Measurements from ENCODE around the gene HAGHL.
A peak's percentile ranks its signal among the peaks of the same experiment; 100 is the strongest.

The HAGHL gene

GRCh38 chr16:754656-755055, 27.8 kb downstream of the HAGHL start:
- DNase-seq (ENCODE audit: low read depth), result no peak

- no peak for DNase-seq (ENCODE audit: low read depth)
Measured at GRCh38 chr16:756428-756827, 29.5 kb downstream of the HAGHL start.

GRCh38 chr16:759110-759910, 32.4 kb downstream of the HAGHL start:
- no peak for DNase-seq (ENCODE audit: low read depth)

DNA sequence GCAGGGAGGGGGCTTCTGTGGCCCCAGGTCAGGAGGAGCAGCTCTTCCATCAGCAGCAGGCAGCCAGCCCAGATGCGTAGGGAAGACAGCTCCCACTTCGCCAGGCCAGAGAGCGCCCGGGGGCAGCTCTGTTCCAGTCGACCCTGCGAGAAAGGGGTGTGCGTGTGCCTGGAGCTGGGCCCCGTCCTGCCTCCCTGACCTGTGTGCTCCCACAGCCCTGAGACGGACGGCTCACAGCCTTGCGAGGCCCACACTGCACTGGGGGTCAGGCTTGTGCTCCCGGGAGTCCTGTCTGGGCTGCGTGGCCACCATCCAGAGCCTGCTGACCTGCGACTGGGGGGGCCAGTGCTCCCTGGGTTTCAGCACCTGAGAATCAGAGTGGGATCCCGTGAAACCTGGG, 33.2 kb downstream of the HAGHL start:
- DNase-seq (ENCODE audit: low read depth), result no peak

- DNase-seq (ENCODE audit: low read depth), result peak; percentile 22
Measured at GRCh38 chr16:760545-761343, 33.8 kb downstream of the HAGHL start, which contains the start of gene MSLN. MSLN (plus strand) TSS chr16:760734; CDS start chr16:762681, 1,947 bp downstream.

GRCh38 chr16:761625-762513, 35.0 kb downstream of the HAGHL start:
- DNase-seq (ENCODE audit: low read depth), result no peak

GRCh38 chr16:762595-763268, 35.8 kb downstream of the HAGHL start:
- no peak for DNase-seq (ENCODE audit: low read depth)

GRCh38 chr16:763369-764183, 36.7 kb downstream of the HAGHL start:
- DNase-seq (ENCODE audit: low read depth), result no peak

DNA sequence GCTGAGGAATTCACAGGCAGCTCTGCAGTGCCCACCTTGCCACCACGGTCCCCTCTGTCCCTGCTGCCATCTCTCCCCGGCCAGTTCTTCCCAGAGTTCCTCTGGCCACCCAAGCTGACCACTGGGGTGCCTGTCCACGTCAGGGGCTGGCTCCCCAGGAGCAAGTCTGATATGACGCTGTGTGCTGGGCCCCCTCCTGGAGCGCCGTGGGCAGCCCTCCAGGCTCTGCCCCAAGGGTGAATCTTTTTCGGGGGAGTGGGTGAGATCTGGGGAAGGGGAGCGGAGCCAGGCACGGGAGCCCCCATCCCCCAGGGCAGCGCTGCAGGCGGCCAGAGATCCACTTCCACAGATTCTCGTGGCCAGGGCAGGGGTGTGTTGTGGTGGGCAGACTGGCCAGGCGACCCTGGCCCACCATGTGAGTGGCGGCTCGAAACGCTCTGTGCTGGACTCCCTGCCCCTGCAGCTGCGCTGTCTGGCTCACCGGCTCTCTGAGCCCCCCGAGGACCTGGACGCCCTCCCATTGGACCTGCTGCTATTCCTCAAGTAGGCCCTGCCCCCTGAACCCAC, 37.4 kb downstream of the HAGHL start:
- no peak for DNase-seq (ENCODE audit: low read depth)

DNA sequence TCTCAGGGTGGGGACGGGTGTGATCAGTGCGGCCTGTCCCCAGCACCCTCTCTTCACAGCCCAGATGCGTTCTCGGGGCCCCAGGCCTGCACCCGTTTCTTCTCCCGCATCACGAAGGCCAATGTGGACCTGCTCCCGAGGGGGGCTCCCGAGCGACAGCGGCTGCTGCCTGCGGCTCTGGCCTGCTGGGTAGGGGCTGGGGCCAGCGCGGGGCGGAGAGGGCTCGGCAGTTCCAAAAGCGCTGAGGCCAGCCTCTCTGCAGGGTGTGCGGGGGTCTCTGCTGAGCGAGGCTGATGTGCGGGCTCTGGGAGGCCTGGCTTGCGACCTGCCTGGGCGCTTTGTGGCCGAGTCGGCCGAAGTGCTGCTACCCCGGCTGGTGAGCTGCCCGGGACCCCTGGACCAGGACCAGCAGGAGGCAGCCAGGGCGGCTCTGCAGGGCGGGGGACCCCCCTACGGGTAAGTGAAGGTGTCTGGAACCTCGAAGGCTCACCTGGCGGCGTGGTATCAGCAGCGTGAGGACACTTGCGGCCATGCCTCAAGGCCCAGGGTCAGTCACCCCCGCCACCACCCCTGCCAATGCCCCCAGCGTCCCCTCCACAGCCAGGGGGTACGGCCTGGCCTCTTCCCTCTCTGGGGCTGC, 38.1 kb downstream of the HAGHL start:
- no peak for DNase-seq (ENCODE audit: low read depth)

DNA sequence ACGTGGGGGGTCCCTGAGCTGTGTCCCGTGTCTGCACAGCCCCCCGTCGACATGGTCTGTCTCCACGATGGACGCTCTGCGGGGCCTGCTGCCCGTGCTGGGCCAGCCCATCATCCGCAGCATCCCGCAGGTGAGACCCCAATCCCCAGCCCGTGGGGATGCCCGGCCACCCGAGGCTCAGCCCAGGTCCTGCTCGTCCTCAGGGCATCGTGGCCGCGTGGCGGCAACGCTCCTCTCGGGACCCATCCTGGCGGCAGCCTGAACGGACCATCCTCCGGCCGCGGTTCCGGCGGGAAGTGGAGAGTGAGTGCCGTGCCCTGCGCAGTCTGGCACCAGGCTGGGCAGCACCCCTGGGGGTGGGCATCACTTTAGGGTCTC, 38.6 kb downstream of the HAGHL start:
- DNase-seq (ENCODE audit: low read depth), result no peak

DNA sequence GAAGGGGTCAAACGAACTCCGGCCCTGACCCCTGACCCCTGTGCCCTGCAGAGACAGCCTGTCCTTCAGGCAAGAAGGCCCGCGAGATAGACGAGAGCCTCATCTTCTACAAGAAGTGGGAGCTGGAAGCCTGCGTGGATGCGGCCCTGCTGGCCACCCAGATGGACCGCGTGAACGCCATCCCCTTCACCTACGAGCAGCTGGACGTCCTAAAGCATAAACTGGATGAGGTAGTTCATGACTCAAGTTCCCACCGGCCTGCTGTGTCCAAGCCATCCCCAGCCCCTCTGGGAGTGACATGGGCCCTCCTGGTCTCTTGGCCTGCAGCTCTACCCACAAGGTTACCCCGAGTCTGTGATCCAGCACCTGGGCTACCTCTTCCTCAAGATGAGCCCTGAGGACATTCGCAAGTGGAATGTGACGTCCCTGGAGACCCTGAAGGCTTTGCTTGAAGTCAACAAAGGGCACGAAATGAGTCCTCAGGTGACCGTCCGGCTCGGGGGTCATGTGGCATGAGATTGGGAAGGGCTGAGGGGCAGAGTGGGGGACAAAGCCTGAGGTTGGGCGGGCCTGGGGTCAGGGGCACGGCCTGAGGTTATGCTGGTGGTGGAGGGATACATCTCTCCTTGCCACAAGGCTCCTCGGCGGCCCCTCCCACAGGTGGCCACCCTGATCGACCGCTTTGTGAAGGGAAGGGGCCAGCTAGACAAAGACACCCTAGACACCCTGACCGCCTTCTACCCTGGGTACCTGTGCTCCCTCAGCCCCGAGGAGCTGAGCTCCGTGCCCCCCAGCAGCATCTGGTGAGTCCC, 39.3 kb downstream of the HAGHL start:
- no peak for DNase-seq (ENCODE audit: low read depth)

- DNase-seq (ENCODE audit: low read depth), result no peak
Measured at GRCh38 chr16:766820-767640, 40.1 kb downstream of the HAGHL start.

DNA sequence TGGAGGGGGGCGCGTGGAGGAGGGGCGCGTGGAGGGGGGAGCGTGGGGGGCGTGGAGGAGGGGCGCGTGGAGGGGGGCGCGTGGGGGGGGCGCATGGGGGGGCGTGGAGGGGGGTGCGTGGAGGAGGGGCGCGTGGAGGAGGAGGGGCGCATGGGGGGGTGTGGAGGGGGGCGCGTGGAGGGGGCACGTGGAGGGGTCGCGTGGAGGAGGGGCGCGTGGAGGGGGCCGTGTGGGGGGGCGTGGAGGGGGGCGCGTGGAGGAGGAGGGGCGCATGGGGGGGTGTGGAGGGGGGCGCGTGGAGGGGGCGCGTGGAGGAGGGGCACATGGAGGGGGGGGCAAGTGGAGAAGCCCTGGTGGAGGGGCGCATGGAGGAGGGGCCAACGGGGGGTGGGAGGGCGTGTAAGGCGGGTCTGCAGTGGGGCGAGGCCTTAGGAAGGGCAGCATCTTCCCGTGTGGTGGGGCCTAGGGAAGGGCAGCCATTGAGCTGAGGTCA, 40.9 kb downstream of the HAGHL start:
- DNase-seq (ENCODE audit: low read depth), result no peak

- DNase-seq (ENCODE audit: low read depth), result no peak
Measured at GRCh38 chr16:768428-768827, 41.5 kb downstream of the HAGHL start.

- DNase-seq (ENCODE audit: low read depth), result no peak
Measured at GRCh38 chr16:769184-769784, 42.4 kb downstream of the HAGHL start.

GRCh38 chr16:769934-770333, 43.0 kb downstream of the HAGHL start:
- DNase-seq (ENCODE audit: low read depth), result no peak

GRCh38 chr16:770411-770810, 43.5 kb downstream of the HAGHL start:
- no peak for DNase-seq (ENCODE audit: low read depth)
